Activated CD4-positive, alpha-beta T cell treated with anti-CD3 and anti-CD28 coated beads, Interleukin-2, amount 10 ng/mL, durations not matched to agents 24 days and 14 days (primary cell): ENCODE data around the gene PCDHGB3. TPM values are rescaled to one million over a fixed set of nuclear protein-coding genes. Genes with fewer than 3 reads are reported as not detected.
A peak's percentile ranks its signal among the peaks of the same experiment; 100 is the strongest.
"Not testable (repeated sequence)": the region's sequence is repeated elsewhere in the genome, so short reads cannot be mapped to it uniquely, and the experiment has no call there.

Experiments
- DNase-seq: peaks from one replicate; pipeline ENCODE4 v3.0.0; 2022
- H3K27ac Mint-ChIP-seq: one replicate; pipeline ENCODE4 v1.8.0; 2022; ENCODE audit warnings: mild to moderate bottlenecking, mixed read lengths
- H3K27me3 Mint-ChIP-seq: one replicate; pipeline ENCODE4 v1.8.0; 2022; ENCODE audit warnings: mixed read lengths
- H3K36me3 Mint-ChIP-seq: one replicate; pipeline ENCODE4 v1.8.0; 2022; ENCODE audit warnings: low read depth, mild to moderate bottlenecking, mixed read lengths
- H3K4me1 Mint-ChIP-seq: one replicate; pipeline ENCODE4 v1.8.0; 2021; ENCODE audit warnings: mixed read lengths
- H3K4me3 Mint-ChIP-seq: one replicate; pipeline ENCODE4 v1.8.0; 2022; ENCODE audit warnings: mild to moderate bottlenecking, moderate library complexity, mixed read lengths
- H3K9me3 Mint-ChIP-seq: one replicate; pipeline ENCODE4 v1.8.0; 2021; ENCODE audit warnings: mixed read lengths
- intact Hi-C: fragments of 100-400 bp; cut with micrococcal nuclease; formaldehyde crosslinking; loops from one replicate; pipeline ENCODE4 v1.15.1; 2023
- total RNA-seq: library from RNA; stranded (reverse); gene quantifications from 2 replicates; pipeline ENCODE4 v1.2.3, GENCODE V29; 2022

The PCDHGB3 gene
- 0.40 and 0.49 TPM in 2 replicates for total RNA-seq

DNA sequence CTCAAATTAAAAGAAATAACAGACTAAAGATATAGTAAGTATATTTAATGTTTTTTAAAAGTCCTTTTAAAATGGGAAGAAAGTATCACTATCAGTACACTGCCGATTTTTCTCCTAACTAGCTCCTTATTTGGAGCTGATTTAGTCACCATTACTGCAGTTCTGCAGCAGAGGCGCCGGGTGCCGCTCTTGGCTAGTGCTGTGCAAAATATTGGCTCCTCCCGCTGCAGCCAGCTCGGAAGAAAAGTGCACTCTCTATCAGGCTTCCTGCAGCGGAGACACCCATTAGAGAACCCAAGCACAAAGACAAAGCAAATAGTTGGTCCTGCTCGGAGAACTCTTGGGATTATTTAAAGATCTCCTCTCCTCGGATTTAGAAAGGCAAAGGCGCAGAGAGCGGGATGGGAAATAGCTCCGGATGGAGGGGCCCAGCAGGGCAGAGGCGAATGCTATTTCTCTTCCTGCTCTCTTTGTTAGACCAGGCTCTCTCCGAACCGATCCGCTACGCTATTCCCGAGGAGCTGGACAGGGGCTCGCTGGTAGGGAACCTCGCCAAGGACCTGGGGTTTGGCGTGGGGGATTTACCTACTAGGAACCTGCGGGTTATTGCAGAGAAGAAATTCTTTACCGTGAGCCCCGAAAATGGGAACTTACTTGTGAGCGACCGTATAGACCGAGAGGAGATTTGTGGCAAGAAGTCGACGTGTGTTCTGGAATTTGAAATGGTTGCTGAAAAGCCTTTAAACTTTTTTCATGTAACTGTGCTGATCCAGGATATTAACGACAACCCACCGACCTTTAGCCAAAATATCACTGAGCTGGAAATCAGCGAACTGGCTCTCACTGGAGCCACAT, at the start of gene PCDHGB3:
TSS of gene PCDHGB3 (plus strand) at position 249 of the 855 bp plus-strand sequence. CDS start at position 402, 153 bp downstream.
- intact Hi-C loops, result no loop called here
- peaks cover 2% of the 10 kb centered on the region for H3K4me1 Mint-ChIP-seq
- peaks cover 17% of the 10 kb centered on the region for H3K27me3 Mint-ChIP-seq
- peaks cover 28% of the 10 kb centered on the region for H3K9me3 Mint-ChIP-seq
- H3K27ac Mint-ChIP-seq, result no peak within 1 kb of the TSS
- H3K4me3 Mint-ChIP-seq, result peak within 1 kb of the TSS; percentile 79
- DNase-seq, result peak; percentile 71
- peaks cover 5% of the 10 kb centered on the region for H3K36me3 Mint-ChIP-seq

DNA sequence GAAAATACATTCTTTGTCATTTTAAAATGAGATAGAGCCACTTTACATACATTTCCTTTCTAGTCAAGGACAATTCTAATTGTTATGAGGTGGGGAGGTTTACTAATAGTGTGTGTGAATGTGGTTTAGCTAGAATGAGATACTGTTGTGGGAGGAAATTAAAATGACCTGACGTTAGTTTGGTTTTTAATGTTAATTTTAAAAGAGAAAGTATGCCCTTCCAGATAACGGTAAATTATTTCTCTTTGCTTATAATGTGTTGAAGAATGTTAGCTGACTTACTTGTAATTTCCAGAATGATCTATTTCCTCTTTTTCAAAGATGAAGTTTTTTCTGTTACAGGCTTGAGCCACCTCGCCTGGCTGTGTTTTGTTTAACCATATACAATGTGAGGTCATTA, 47.8 kb upstream of the PCDHGB3 start:
- no peak for DNase-seq
- H3K27ac Mint-ChIP-seq, result no peak overlapping the region
- H3K27me3 Mint-ChIP-seq, result peaks cover 5% of the 10 kb centered on the region
- peaks cover 43% of the 10 kb centered on the region for H3K36me3 Mint-ChIP-seq
- H3K4me1 Mint-ChIP-seq, result peaks cover 20% of the 10 kb centered on the region
- peaks cover 38% of the 10 kb centered on the region for H3K9me3 Mint-ChIP-seq
- intact Hi-C loops, result loop anchor here (10.0 kb wide), 2 partner anchors 313 to 1033 kb away; partner anchors contain the start of genes HDAC3 and RELL2
- no peak overlapping the region for H3K4me3 Mint-ChIP-seq

DNA sequence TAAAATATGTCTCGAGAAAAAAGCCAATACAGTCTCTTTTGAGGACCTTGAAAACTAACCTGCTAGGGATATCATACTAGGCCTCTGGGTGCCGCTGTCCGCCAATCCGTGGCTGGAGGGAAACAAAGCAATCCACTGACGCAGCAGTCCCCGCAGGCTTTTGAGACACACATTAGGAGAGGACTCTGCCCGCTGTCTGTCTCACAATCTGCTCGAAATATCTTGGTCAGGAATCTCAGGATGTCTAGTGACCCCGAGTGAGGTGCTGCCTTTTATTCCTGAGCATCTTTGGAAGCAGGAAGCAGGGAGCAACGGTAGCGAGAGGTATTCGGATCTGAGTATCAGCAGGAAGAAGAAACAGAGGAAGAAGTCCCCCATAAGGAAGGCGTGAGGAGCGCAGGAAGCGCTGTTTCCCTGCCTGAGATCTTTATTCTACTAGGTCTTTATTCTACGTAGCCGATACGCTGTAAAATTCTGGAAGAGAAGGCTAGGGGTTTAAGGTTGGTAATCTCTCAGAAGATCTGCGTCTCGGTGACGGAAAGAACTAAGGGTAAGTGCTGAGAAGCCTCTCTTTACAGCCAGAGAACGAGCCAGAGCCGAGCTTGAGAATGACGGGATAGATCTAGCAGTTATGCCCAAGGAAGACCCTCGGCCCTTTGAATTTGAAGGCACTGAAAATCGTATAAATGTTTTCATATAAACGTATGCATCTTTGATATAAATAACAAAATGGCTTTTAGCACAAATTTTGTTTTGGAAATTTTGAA, 43.8 kb upstream of the PCDHGB3 start:
- peak; percentile 90 for DNase-seq
- Mint-ChIP-seq H3K4me3 (peak overlapping the region; percentile 92), H3K27me3 (peaks cover 12% of the 10 kb centered on the region), H3K4me1 (peaks cover 8% of the 10 kb centered on the region), H3K9me3 (peaks cover 13% of the 10 kb centered on the region), H3K36me3 (peaks cover 9% of the 10 kb centered on the region), H3K27ac (peak overlapping the region; percentile 90)
- intact Hi-C loops, result loop anchor here (1.0 to 10.0 kb wide), 3 partner anchors 188 to 1029 kb away; partner anchors contain the start of genes HDAC3 and RELL2

DNA sequence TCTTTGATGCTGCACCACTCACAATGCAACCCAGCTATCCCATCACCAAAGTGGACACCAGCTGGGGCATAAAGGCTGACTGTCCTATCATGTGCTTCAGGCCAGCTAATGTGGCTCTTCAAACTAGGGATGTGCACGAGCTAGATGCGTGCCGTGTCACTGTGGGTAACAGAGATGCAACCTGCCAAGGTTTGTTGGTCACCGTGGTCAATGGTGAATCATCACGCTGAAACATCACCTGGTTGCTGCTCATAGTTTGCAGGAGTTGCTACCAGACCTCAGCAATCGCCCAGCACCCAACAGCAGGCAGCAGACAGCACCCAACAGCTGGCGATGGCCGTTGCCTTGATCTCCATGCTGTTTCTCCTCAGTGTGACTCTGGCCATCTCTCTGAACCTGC, 41.8 kb upstream of the PCDHGB3 start:
- DNase-seq, result peak; percentile 53
- Mint-ChIP-seq H3K4me1 (peaks cover 8% of the 10 kb centered on the region), H3K36me3 (peaks cover 3% of the 10 kb centered on the region), H3K27ac (no peak overlapping the region), H3K4me3 (no peak overlapping the region), H3K9me3 (peaks cover 21% of the 10 kb centered on the region), H3K27me3 (peaks cover 24% of the 10 kb centered on the region)
- intact Hi-C loops, result loop anchor here (10.0 kb wide), 2 partner anchors 307 to 1027 kb away; partner anchors contain the start of genes HDAC3 and RELL2

DNA sequence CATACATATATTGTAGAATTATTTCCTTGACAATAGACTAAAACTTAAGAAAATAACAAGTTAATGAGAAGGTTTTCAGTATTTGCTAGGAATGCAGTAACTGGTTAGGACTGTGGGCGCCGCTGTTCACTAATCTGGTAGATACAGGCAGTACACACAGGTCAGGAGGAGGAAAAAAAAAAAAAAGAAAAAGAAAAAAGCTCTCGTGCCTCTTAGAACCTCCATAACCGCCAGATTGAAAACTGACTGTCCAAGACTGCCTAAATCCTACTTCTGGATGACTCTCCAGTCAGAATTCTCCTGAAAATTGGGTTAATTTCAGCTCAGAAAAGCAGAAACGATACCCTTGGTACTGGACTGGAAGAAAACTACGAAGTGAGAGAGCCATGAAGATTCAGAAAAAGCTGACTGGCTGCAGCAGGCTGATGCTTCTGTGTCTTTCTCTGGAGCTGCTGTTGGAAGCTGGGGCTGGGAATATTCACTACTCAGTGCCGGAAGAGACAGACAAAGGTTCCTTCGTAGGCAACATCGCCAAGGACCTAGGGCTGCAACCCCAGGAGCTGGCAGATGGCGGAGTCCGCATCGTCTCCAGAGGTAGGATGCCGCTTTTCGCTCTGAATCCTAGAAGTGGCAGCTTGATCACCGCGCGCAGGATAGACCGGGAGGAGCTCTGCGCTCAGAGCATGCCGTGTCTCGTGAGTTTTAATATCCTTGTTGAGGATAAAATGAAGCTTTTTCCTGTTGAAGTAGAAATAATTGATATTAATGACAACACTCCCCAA, 39.6 kb upstream of the PCDHGB3 start, which contains the start of gene PCDHGA1:
TSS of gene PCDHGA1 (plus strand) at position 216 of the 782 bp plus-strand sequence.
- H3K27ac Mint-ChIP-seq, result no peak within 1 kb of the TSS
- DNase-seq, result peak; percentile 73
- H3K27me3 Mint-ChIP-seq, result peaks cover 35% of the 10 kb centered on the region
- H3K36me3 Mint-ChIP-seq, result peaks cover 3% of the 10 kb centered on the region
- intact Hi-C loops, result loop anchor here (10.0 kb wide), 1 partner anchor 86 kb away; the partner anchor contains the start of gene PCDHB15
- peaks cover 8% of the 10 kb centered on the region for H3K4me1 Mint-ChIP-seq
- H3K9me3 Mint-ChIP-seq, result peaks cover 22% of the 10 kb centered on the region
- peak within 1 kb of the TSS; percentile 56 for H3K4me3 Mint-ChIP-seq

DNA sequence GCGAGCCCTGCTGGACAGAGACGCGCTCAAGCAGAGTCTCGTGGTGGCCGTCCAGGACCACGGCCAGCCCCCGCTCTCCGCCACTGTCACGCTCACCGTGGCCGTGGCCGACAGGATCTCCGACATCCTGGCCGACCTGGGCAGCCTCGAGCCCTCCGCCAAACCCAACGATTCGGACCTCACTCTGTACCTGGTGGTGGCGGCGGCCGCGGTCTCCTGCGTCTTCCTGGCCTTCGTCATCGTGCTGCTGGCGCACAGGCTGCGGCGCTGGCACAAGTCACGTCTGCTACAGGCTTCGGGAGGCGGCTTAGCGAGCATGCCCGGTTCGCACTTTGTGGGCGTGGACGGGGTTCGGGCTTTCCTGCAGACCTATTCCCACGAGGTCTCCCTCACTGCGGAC, 37.5 kb upstream of the PCDHGB3 start:
- H3K4me1 Mint-ChIP-seq, H3K4me3 Mint-ChIP-seq, H3K36me3 Mint-ChIP-seq, H3K27ac Mint-ChIP-seq: not testable (repeated sequence)
- H3K9me3 Mint-ChIP-seq, result peaks cover 21% of the 10 kb centered on the region
- peak; percentile 39 for DNase-seq
- intact Hi-C loops, result loop anchor here (10.0 kb wide), 1 partner anchor 88 kb away; the partner anchor contains the start of gene PCDHB15
- peaks cover 44% of the 10 kb centered on the region for H3K27me3 Mint-ChIP-seq

DNA sequence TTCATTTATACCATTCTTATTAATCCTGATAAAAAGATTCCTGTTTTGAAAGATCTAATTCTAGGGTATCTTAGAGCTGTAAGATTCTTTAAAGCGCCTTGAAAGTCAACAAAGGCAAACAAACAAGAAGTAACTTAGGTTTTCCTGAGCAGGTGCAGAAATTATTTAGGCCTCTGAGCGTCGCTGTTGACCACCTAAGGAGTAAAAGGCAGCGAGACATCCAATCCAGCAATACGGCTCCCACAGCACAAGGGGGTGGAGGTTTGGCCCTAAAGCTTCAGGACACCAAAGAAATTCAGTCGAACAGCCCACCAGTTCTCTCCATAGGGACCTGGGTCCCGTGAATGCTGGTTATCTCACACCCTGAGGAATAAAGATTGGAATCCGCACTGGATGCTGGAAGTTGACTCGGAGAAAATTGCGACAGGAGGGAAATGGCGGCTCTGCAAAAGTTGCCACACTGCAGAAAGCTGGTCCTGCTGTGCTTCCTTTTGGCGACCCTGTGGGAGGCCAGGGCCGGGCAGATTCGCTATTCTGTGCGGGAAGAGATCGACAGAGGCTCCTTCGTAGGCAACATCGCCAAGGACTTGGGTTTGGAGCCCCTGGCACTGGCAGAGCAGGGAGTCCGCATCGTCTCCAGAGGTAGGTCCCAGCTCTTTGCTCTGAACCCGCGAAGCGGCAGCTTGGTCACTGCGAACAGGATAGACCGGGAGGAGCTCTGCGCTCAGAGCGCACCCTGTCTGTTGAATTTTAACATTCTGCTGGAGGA, 31.3 kb upstream of the PCDHGB3 start, which contains the start of gene PCDHGA2:
TSS of gene PCDHGA2 (plus strand) at position 223 of the 769 bp plus-strand sequence.
- Mint-ChIP-seq H3K36me3 (peaks cover 3% of the 10 kb centered on the region), H3K4me1 (no peaks in the 10 kb centered on the region), H3K27me3 (peaks cover 42% of the 10 kb centered on the region), H3K27ac (no peak within 1 kb of the TSS), H3K9me3 (peaks cover 37% of the 10 kb centered on the region), H3K4me3 (peak within 1 kb of the TSS; percentile 80)
- peak; percentile 68 for DNase-seq
- intact Hi-C loops, result loop anchor here (5.0 to 10.0 kb wide), 2 partner anchors 74 to 94 kb away; partner anchors contain the start of genes PCDHB15 and PCDHGA10

DNA sequence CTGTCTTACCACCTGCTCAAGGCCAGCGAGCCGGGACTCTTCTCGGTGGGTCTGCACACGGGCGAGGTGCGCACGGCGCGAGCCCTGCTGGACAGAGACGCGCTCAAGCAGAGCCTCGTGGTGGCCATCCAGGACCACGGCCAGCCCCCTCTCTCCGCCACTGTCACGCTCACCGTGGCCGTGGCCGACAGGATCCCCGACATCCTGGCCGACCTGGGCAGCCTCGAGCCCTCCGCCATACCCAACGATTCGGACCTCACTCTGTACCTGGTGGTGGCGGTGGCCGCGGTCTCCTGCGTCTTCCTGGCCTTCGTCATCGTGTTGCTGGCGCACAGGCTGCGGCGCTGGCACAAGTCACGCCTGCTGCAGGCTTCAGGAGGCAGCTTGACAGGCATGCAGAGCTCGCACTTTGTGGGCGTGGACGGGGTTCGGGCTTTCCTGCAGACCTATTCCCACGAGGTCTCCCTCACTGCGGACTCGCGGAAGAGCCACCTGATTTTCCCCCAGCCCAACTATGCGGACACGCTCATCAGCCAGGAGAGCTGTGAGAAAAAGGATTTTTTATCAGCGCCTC, 29.2 kb upstream of the PCDHGB3 start:
- DNase-seq, intact Hi-C loops, H3K4me1 Mint-ChIP-seq, H3K36me3 Mint-ChIP-seq, H3K27ac Mint-ChIP-seq, H3K4me3 Mint-ChIP-seq: not testable (repeated sequence)
- Mint-ChIP-seq H3K27me3 (peaks cover 37% of the 10 kb centered on the region), H3K9me3 (peaks cover 46% of the 10 kb centered on the region)

DNA sequence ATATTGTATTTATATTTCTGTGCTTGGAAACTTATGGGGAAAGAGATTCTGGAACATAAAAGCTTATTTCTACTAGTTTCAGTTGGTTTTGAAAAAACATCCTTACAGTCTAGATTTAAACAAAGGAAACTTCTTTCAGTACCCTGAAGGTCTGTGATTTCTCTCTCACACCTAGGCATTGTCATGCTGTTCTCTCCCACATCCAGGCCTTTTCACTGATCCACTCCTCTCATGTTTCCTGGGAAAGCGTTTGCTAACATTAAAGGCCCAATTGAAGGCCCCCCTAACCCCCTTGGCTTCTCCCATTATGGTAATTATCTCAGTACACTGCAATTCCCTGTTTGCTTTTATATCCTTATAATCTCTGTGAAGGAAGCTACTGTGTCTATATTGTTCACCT, 27.3 kb upstream of the PCDHGB3 start:
- no peak overlapping the region for H3K27ac Mint-ChIP-seq
- H3K9me3 Mint-ChIP-seq, result peaks cover 42% of the 10 kb centered on the region
- H3K4me3 Mint-ChIP-seq, result no peak overlapping the region
- peaks cover 3% of the 10 kb centered on the region for H3K36me3 Mint-ChIP-seq
- H3K4me1 Mint-ChIP-seq, result no peaks in the 10 kb centered on the region
- intact Hi-C loops, result no loop called here
- peaks cover 27% of the 10 kb centered on the region for H3K27me3 Mint-ChIP-seq
- DNase-seq, result no peak

DNA sequence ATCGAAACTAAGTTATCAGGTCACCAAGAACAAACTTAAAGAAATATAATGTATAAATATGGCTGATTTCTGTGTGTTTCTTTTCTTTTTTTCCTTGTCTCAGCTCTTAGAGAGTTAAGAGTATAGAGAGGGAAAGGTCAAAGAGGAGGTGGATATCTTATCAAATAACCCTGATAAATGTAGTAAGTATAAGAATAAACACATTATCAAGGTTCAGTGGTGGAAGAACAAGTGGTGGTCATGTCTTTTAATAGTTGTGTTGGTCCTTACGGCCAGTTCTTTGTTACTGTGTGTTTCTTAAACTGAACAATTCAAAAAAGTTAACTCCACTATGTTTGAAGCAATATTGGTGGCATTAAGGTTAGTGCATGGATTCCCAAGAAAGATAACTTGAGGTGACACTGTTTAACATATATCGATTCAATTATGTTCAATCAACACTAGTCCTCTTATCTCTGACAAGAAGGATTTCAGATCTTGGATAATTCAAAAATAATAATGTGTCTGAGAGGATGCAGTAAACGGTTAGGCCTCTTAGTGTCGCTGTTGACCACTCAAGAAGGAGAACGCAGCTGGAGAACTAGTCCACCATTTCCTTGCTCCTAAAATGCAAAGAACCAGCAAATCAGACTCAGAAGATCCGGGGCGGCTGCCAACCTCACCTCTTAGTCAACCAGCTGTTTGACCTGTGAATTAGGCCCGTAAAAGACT, 26.6 kb upstream of the PCDHGB3 start, which contains the start of gene PCDHGA3:
TSS of gene PCDHGA3 (plus strand) at position 588 of the 711 bp plus-strand sequence. CDS start 205 bp downstream, outside the sequence.
- peaks cover 36% of the 10 kb centered on the region for H3K9me3 Mint-ChIP-seq
- H3K4me3 Mint-ChIP-seq, result peak within 1 kb of the TSS; percentile 67
- H3K36me3 Mint-ChIP-seq, result peaks cover 3% of the 10 kb centered on the region
- intact Hi-C loops, result no loop called here
- H3K27me3 Mint-ChIP-seq, result peaks cover 20% of the 10 kb centered on the region
- no peaks in the 10 kb centered on the region for H3K4me1 Mint-ChIP-seq
- no peak within 1 kb of the TSS for H3K27ac Mint-ChIP-seq
- DNase-seq, result peak; percentile 74

DNA sequence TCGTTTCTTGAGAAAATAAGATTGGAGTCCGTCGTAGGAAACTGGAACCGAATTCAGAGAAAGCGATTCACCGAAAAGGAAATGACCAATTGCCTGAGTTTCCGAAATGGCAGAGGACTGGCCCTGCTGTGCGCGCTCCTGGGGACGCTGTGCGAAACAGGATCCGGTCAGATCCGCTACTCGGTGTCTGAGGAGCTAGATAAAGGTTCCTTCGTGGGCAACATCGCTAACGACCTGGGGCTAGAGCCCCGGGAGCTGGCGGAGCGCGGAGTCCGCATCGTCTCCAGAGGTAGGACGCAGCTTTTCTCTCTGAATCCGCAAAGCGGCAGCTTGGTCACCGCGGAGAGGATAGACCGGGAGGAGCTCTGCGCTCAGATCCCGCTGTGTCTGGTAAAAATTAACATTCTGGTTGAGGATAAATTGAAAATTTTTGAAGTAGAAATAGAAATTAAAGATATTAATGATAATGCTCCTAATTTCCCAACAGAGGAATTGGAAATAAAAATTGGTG, 26.0 kb upstream of the PCDHGB3 start:
- intact Hi-C loops, result no loop called here
- Mint-ChIP-seq H3K27me3 (peaks cover 14% of the 10 kb centered on the region), H3K27ac (no peak overlapping the region), H3K36me3 (peaks cover 2% of the 10 kb centered on the region), H3K9me3 (peaks cover 35% of the 10 kb centered on the region), H3K4me1 (no peaks in the 10 kb centered on the region), H3K4me3 (peak overlapping the region; percentile 67)
- no peak for DNase-seq
